ENCODE measurements around the gene SNRPA.
"Not testable (repeated sequence)": the region's sequence is repeated elsewhere in the genome, so short reads cannot be mapped to it uniquely, and the experiment has no call there.

Gene SNRPA

DNA sequence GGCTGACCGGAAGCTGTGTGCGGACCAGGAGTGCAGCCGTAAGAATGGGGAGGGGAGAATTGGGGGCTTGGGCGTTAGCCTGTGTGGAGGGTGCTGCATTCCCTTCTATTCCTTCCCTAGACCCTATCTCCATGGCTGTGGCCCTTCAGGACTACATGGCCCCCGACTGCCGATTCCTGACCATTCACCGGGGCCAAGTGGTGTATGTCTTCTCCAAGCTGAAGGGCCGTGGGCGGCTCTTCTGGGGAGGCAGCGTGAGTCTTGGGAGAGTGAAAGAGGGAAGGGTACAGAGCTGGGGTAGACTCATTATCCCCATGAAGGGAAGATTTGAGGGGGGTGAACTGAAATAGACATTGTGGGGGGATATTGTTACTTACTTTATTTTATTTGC lies 24.6 kb downstream of the SNRPA start:
- Histone ChIP-seq H3K4me2 (peak overlapping the region; percentile 80), H3K27me3 (no peaks in the 10 kb centered on the region), H3K36me3 (peaks cover 13% of the 10 kb centered on the region), H3K9ac (no peak overlapping the region), H3K9me3 (peaks cover 12% of the 10 kb centered on the region), H3K27ac (peak overlapping the region; percentile 28; the same call in 1 of the 2 replicates), H3K4me1 (peaks cover 50% of the 10 kb centered on the region), H4K20me1 (no peaks in the 10 kb centered on the region), H3K4me3 (no peak overlapping the region)
- no peak for TF ChIP-seq Cebpa-rat (IDR thresholded peaks at IDR 0.05)

DNA sequence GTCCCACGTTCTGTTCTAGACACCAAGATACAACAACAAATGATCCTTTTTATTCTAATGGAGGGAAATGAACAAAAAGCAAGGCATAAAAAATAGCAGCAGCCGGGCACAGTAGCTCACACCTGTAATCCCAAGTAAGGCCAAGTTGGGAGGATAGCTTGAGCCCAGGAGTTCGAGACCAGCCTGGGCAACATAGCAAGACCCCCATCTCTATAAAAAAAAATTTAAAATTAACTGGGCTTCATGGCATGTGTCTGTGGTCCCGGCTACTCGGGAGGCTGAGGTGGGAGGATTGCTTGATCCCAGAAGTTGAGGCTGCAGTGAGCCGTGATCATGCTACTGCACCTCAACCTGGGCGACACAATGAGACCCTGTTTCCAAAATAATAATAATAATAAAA lies 25.4 kb downstream of the SNRPA start:
- no peak overlapping the region for H3K9ac ChIP-seq
- peak overlapping the region; percentile 80 for H3K4me2 ChIP-seq
- TF ChIP-seq Cebpa-rat (IDR thresholded peaks at IDR 0.05), result no peak
- H4K20me1 ChIP-seq, result no peaks in the 10 kb centered on the region
- H3K36me3 ChIP-seq, result peaks cover 11% of the 10 kb centered on the region
- no peaks in the 10 kb centered on the region for H3K27me3 ChIP-seq
- H3K27ac ChIP-seq, result peak overlapping the region; percentile 56; the same call in 1 of the 2 replicates
- H3K4me1 ChIP-seq, result peaks cover 50% of the 10 kb centered on the region
- H3K9me3 ChIP-seq, result peaks cover 5% of the 10 kb centered on the region; the same call in 1 of the 2 replicates
- no peak overlapping the region for H3K4me3 ChIP-seq

DNA sequence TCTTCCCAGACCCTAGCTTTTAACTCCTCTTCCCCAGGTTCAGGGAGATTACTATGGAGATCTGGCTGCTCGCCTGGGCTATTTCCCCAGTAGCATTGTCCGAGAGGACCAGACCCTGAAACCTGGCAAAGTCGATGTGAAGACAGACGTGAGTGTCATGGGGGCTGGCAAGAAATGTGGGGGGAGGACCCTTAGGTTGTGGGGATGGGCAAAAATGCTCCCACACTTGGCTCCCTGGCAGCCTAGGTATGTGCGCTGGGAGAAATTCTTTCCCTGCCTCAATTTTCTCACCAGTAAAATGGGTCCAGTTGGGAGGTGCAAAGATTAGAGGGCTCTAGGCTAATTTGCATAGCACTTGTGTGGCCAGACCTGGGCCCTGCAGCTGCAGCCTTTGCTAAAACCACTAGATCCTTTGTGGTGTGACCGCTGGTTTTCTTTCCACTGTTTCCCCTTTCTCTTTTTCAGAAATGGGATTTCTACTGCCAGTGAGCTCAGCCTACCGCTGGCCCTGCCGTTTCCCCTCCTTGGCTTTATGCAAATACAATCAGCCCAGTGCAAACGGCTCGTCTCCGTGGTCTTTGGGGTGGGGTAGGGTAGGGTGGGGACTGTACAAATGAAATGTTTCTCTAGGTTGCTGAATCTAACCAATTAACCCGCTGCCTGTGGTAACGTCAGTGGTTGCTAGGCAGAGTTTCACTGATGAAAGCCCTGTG lies 26.1 kb downstream of the SNRPA start:
- H3K4me1 ChIP-seq, result peaks cover 50% of the 10 kb centered on the region
- peak overlapping the region; percentile 95 for H3K9ac ChIP-seq
- peak overlapping the region; percentile 81 for H3K4me2 ChIP-seq
- no peaks in the 10 kb centered on the region for H4K20me1 ChIP-seq
- peak overlapping the region; percentile 98 for H3K27ac ChIP-seq
- peaks cover 8% of the 10 kb centered on the region; the same call in 1 of the 2 replicates for H3K36me3 ChIP-seq
- TF ChIP-seq Cebpa-rat (IDR thresholded peaks at IDR 0.05), result no peak
- H3K27me3 ChIP-seq, result no peaks in the 10 kb centered on the region
- peak overlapping the region; percentile 72 for H3K4me3 ChIP-seq
- H3K9me3 ChIP-seq, result no peaks in the 10 kb centered on the region

DNA sequence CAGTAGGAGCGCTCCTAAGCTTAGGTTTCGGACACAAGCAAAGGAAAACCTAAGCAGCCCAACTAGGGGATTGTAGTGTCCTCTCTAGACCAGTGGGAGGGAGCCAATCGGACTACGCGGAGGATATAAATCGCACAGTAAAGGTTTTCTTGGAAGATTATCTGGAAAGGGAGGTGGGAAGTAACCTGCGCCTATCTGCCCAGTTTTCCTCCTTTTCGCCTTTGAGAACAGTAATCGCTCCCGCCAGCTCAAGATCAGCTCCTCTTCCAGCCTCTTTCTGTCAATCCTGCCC lies 26.6 kb downstream of the SNRPA start:
- Histone ChIP-seq H3K4me3 (peak overlapping the region; percentile 72), H3K9me3 (no peaks in the 10 kb centered on the region), H3K36me3 (peaks cover 12% of the 10 kb centered on the region; the same call in 1 of the 2 replicates), H3K4me2 (peak overlapping the region; percentile 81), H3K27me3 (no peaks in the 10 kb centered on the region), H3K4me1 (peaks cover 50% of the 10 kb centered on the region), H3K9ac (peak overlapping the region; percentile 95), H3K27ac (peak overlapping the region; percentile 98), H4K20me1 (no peaks in the 10 kb centered on the region)
- no peak for TF ChIP-seq Cebpa-rat (IDR thresholded peaks at IDR 0.05)

DNA sequence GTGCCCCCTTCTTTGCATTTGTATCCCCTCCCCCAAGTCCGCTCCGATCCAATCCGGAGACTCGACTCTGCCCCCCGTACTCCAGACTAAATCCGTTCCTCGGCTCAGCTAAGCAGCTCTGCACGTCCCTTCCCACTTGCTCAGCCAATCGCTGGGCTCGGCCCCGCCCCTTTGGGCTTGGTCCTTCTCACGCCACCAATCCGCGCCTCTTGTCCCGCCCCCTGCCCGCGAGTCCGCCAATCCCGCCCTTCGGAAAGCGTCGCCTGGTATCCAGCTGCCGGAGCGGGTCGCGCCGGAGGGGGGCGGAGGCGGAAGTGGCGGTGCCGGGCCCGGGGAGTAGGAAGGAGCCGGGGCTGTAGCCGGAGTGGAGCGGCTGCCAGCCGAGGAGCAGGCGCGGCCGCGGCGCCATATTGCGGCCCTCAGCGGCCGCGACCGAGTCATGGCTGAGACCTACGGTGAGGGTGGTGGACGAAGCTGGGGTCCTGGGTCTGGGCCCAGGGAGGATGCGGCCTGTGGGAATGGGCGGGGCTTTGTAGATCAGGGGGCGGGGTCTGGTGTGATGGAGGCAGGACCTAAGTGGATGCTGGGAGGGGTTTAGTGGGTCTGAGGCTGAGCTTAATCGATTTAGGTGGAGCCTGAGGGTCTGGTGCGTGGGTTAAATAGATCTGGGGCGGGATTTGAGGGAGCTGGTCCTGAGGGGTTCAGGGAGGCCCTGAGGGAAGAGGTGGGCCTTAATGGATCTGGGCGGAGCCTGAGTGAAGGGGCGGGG lies 27.1 kb downstream of the SNRPA start, which contains the start of gene RAB4B:
Gene RAB4B, plus strand, starts transcription at position 311 of the 769 bp plus-strand sequence. Its CDS starts 129 bp downstream, at position 440.
- Histone ChIP-seq H3K27me3 (no peaks in the 10 kb centered on the region), H3K9ac (peak within 1 kb of the TSS; percentile 95), H3K4me3 (peak within 1 kb of the TSS; percentile 72), H3K27ac (peak within 1 kb of the TSS; percentile 98), H3K4me1 (peaks cover 50% of the 10 kb centered on the region), H4K20me1 (no peaks in the 10 kb centered on the region), H3K36me3 (peaks cover 15% of the 10 kb centered on the region; the same call in 1 of the 2 replicates), H3K9me3 (no peaks in the 10 kb centered on the region), H3K4me2 (peak within 1 kb of the TSS; percentile 91)
- TF ChIP-seq Cebpa-rat (IDR thresholded peaks at IDR 0.05), result no peak

DNA sequence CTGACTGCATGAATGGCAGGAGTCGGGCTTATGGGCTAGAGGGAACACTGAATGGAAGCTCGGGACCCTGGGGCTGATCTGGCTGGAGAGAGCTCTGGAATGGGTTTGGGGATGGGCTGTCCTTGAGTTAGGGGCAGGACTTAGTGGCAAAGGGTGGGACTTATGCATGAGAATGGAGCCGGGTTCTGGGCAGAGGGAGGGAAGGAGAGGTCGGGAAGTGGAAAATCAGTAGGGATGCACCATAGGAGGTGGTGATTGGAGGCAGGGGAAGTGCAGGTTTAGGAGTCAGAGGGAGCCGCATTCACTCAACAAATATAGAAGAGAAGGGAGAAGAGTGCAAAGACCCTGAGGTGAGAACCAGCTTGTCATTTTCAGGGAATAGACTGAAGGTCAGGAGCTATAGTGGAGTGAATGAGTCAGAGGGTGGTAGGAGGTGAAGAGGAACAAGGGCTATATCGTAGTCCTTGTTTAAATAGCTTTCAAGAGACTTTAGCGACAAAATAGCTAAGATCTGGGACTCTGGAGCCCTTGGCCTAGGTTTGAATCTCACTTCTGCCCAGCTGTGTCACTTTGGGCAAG lies 27.8 kb downstream of the SNRPA start:
- Histone ChIP-seq H3K4me3 (peak overlapping the region; percentile 72), H3K9me3 (no peaks in the 10 kb centered on the region), H3K36me3 (peaks cover 15% of the 10 kb centered on the region; the same call in 1 of the 2 replicates), H3K4me1 (peaks cover 48% of the 10 kb centered on the region), H3K27ac (peak overlapping the region; percentile 98), H3K4me2 (peak overlapping the region; percentile 91), H3K27me3 (no peaks in the 10 kb centered on the region), H3K9ac (peak overlapping the region; percentile 86), H4K20me1 (no peaks in the 10 kb centered on the region)
- no peak for TF ChIP-seq Cebpa-rat (IDR thresholded peaks at IDR 0.05)

DNA sequence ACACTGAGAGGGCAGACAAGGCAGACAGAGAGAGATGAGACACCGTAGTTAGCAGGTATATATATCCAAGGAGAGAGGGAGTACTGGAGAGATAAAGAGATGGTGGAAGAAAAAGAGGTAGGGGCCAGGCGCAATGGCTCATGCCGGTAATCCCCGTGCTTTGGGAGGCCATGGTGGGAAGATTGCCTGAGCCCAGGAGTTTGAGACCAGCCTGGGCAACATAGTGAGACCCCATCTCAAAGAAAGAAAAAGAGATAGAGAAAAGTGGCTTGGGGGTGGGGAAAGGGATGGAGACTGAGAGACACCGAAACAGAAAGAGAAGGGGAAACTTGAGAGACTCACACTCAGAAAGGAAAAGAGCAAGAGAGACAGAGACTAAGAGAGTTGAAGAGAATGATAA lies 29.6 kb downstream of the SNRPA start:
- peaks cover 31% of the 10 kb centered on the region for H3K4me1 ChIP-seq
- TF ChIP-seq Cebpa-rat (IDR thresholded peaks at IDR 0.05), result no peak
- no peak overlapping the region for H3K4me3 ChIP-seq
- H3K4me2 ChIP-seq, result no peak overlapping the region
- H3K9me3 ChIP-seq, result no peaks in the 10 kb centered on the region
- peaks cover 27% of the 10 kb centered on the region; the same call in 1 of the 2 replicates for H3K36me3 ChIP-seq
- no peak overlapping the region for H3K27ac ChIP-seq
- no peaks in the 10 kb centered on the region for H4K20me1 ChIP-seq
- H3K9ac ChIP-seq, result no peak overlapping the region
- H3K27me3 ChIP-seq, result no peaks in the 10 kb centered on the region

DNA sequence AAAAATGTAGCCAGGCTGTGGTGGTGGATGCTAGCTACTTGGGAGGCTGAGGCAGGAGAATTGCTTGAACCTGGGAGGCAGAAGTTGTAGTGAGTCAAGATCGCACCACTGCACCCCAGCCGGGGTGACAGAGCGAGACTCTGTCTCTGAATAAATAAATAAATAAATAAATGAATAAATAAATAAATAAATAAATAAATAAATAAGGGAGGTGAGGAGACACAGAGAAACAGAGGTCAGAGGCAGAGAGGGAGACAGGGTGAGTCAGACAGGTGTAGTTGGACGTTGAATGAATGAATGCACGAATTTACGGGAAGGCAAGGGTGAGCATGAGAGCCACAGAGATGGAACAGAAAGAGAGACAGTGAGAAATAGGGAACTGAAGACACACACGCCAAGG lies 30.1 kb downstream of the SNRPA start:
- Histone ChIP-seq H3K9me3 (no peaks in the 10 kb centered on the region), H3K9ac (no peak overlapping the region), H3K4me3 (no peak overlapping the region), H3K27ac (no peak overlapping the region), H3K4me2 (no peak overlapping the region), H3K4me1 (peaks cover 25% of the 10 kb centered on the region), H3K27me3 (no peaks in the 10 kb centered on the region), H4K20me1 (no peaks in the 10 kb centered on the region), H3K36me3 (peaks cover 27% of the 10 kb centered on the region; the same call in 1 of the 2 replicates)
- no peak for TF ChIP-seq Cebpa-rat (IDR thresholded peaks at IDR 0.05)

DNA sequence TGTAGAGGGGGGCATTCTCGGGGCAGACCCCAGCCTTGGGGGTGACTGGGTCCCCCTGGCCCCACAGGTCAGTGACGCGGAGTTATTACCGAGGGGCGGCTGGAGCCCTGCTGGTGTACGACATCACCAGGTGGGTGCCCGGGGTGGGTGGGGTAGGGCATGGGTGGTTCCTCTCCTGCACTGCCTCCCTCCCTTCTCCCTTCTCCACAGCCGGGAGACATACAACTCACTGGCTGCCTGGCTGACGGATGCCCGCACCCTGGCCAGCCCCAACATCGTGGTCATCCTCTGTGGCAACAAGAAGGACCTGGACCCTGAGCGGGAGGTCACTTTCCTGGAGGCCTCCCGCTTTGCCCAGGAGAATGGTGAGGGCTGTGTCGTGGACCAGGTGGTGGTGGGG lies 32.7 kb downstream of the SNRPA start:
- no peaks in the 10 kb centered on the region for H3K27me3 ChIP-seq
- H3K4me3 ChIP-seq, result no peak overlapping the region
- peaks cover 22% of the 10 kb centered on the region for H3K4me1 ChIP-seq
- no peak for TF ChIP-seq Cebpa-rat (IDR thresholded peaks at IDR 0.05)
- no peaks in the 10 kb centered on the region for H3K9me3 ChIP-seq
- H3K36me3 ChIP-seq, result peaks cover 38% of the 10 kb centered on the region; the same call in 1 of the 2 replicates
- H4K20me1 ChIP-seq, result no peaks in the 10 kb centered on the region
- no peak overlapping the region for H3K4me2 ChIP-seq
- H3K27ac ChIP-seq, result no peak overlapping the region
- H3K9ac ChIP-seq, result no peak overlapping the region

DNA sequence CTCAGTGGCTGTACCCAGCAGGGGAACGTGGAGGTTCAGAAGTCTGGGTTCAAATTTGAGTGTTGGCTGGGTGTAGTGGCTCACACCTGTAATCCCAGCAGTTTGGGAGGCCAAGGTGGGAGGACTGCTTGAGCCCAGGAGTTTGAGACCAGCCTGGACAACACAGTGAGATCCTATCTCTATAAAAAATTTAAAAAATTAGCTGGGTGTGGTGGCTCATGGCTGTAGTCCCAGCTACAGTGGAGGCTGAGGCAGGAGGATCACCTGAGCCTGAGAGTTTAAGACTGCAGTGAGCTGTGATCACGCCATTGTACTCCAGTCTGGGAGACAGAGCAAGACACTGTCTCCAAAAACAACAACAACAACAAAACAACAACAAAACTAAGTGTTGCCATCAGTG lies 33.1 kb downstream of the SNRPA start:
- not testable (repeated sequence) for H3K27me3 ChIP-seq, H3K4me3 ChIP-seq, H4K20me1 ChIP-seq, H3K4me2 ChIP-seq, H3K9me3 ChIP-seq, H3K27ac ChIP-seq, H3K9ac ChIP-seq
- peaks cover 18% of the 10 kb centered on the region for H3K4me1 ChIP-seq
- H3K36me3 ChIP-seq, result peaks cover 38% of the 10 kb centered on the region; the same call in 1 of the 2 replicates

Measured in BLaER1 (cell line).